KOPT-K1 (cell line): Measurements from ENCODE around the gene SNN.

Source experiments
- H3K27ac ChIP-seq: fragments of 200-600 bp; sonication (generic); 2 replicates; pipeline ENCODE4 v1.5.1; 2016; ENCODE audit warnings: antibody characterized with exemption, mild to moderate bottlenecking, low read depth, low read length; ENCODE audit not compliant: poor library complexity, severe bottlenecking
- H3K36me3 ChIP-seq: fragments of 200-600 bp; sonication (generic); 2 replicates; pipeline ENCODE4 v1.5.1; 2017; ENCODE audit warnings: antibody characterized with exemption, mild to moderate bottlenecking, low read length, moderate library complexity; ENCODE audit not compliant: insufficient read depth
- H3K9me3 ChIP-seq: fragments of 200-600 bp; sonication (generic); 2 replicates; pipeline ENCODE4 v1.5.1; 2017; ENCODE audit warnings: antibody characterized with exemption, low read length, mild to moderate bottlenecking; ENCODE audit not compliant: insufficient read depth, poor library complexity, severe bottlenecking

Gene SNN

DNA sequence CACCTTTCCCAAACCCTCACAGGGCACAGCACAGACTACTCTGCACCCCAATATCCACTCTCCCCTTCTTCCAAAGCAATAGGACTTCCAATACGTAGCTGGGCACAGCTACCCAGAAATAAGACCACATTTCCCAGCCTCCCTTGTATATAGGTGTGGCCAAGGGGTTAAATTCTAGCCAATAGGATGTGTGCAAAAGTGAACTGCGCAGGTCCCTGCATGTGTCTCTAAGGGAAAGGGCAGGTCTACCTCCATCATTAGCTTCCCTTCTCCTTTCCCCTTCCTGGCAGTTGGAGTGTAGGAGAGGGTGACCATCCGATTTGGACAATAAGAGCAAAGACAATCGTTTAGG lies 25.5 kb upstream of the SNN start:
- H3K9me3 ChIP-seq: no peaks in the 10 kb centered on the region
- H3K27ac ChIP-seq: no peak overlapping the region
- H3K36me3 ChIP-seq: no peaks in the 10 kb centered on the region

- no peaks in the 10 kb centered on the region for H3K9me3 ChIP-seq
- no peak overlapping the region for H3K27ac ChIP-seq
- no peaks in the 10 kb centered on the region for H3K36me3 ChIP-seq
Observed at GRCh38 chr16:11649276-11649675, 19.0 kb upstream of the SNN start.

GRCh38 chr16:11650641-11651591 lies 17.3 kb upstream of the SNN start:
- H3K27ac ChIP-seq: no peak overlapping the region
- H3K9me3 ChIP-seq: no peaks in the 10 kb centered on the region
- H3K36me3 ChIP-seq: no peaks in the 10 kb centered on the region

GRCh38 chr16:11651796-11652195 lies 16.5 kb upstream of the SNN start:
- Histone ChIP-seq H3K9me3 (no peaks in the 10 kb centered on the region), H3K36me3 (no peaks in the 10 kb centered on the region), H3K27ac (no peak overlapping the region)

DNA sequence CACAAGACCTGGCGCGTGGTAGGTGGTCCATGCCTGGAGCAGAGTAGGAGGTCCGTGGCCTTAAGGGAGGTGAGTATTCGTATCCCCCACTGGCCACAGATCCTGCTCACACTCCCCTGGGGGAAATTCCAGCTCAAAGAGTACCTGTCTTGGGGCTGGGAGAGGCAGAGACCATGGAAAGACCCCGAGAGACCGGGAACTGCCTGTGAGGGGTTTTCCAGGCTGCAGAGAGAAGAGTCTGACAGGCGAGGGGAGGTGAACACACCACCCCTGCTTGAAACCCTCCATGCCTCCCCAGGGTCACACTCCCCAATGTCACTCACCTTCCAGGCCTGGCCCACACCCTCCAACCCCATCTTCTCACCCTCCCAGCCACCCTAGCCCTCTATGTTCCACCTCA lies 12.6 kb upstream of the SNN start:
- H3K27ac ChIP-seq: no peak overlapping the region
- H3K36me3 ChIP-seq: no peaks in the 10 kb centered on the region
- H3K9me3 ChIP-seq: no peaks in the 10 kb centered on the region

DNA sequence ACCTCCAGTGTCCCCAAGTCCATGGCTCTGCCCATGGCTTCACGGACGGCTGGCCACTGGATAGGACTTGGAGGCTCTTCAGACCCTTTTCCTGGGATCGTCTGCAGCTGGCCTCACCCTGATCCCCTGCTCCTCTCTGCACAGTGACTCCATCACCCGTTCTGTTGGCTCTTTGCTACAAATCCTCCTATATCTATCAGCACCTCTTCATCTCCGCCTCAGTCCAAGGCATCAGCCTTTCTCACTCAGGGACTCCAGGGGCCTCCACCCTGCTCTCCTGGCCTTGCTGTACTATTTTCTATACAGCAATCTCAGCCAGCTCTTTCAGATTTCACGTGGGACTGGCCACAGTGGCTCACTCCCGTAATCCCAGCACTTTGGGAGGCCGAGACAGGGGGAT lies 10.7 kb upstream of the SNN start:
- H3K9me3 ChIP-seq: no peaks in the 10 kb centered on the region
- no peaks in the 10 kb centered on the region for H3K36me3 ChIP-seq
- H3K27ac ChIP-seq: no peak overlapping the region

GRCh38 chr16:11658896-11659708 lies 9.2 kb upstream of the SNN start:
- Histone ChIP-seq H3K36me3 (no peaks in the 10 kb centered on the region), H3K9me3 (no peaks in the 10 kb centered on the region), H3K27ac (no peak overlapping the region)

DNA sequence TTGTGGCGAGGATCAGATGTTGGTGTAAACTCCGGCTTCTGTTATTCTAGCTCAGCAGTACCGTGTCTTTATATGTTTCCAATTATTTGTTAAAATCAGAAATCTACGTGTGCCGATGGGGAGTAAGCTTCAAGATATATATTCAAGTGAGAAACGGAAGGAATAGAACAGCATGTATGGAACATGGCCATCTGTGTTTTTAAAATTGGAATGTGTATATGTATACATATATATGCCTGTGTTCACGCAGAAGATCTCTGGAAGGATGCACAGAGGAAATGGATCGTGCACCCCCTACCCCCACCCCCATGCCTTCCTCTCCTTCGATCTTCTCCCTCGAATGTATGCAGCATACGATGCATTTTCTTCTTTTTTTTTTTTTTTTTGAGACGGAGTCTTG lies 7.7 kb upstream of the SNN start:
- no peak overlapping the region for H3K27ac ChIP-seq

GRCh38 chr16:11662582-11662981 lies 5.7 kb upstream of the SNN start:
- Histone ChIP-seq H3K36me3 (no peaks in the 10 kb centered on the region), H3K27ac (no peak overlapping the region), H3K9me3 (no peaks in the 10 kb centered on the region)

More for the DNA sequence above, 7.7 kb upstream of the SNN start:
- no peaks in the 10 kb centered on the region for H3K36me3 ChIP-seq
- no peaks in the 10 kb centered on the region for H3K9me3 ChIP-seq

DNA sequence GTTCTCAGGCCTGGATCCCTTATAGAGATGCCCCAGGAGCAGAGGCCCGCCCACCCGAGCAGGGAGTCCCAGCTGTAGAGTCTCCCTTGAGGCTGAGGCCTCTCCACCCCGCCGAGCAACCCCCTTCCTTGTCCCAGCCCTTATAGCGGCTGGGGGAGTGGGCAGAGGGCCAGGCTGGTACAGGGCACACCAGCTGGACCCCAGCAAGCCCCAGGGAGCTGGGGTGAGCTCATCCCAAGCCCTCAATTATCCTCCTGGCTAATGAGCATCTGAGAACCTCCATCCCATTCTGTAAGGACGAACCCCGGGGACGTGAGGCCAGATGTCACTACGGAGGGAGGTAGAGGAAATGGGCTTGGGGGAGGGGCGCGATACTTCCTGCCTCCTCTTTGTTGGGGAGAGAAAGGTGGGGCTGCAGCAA lies 3.2 kb upstream of the SNN start:
- Histone ChIP-seq H3K36me3 (no peaks in the 10 kb centered on the region), H3K27ac (peak overlapping the region; percentile 82)

GRCh38 chr16:11666103-11667055 lies 1.9 kb upstream of the SNN start:
- no peaks in the 10 kb centered on the region for H3K9me3 ChIP-seq
- H3K36me3 ChIP-seq: no peaks in the 10 kb centered on the region
- peak overlapping the region; percentile 82 for H3K27ac ChIP-seq

More for the DNA sequence above, 3.2 kb upstream of the SNN start:
- no peaks in the 10 kb centered on the region for H3K9me3 ChIP-seq

- Histone ChIP-seq H3K36me3 (no peaks in the 10 kb centered on the region), H3K9me3 (no peaks in the 10 kb centered on the region), H3K27ac (peak overlapping the region; percentile 58)
Observed at GRCh38 chr16:11667221-11667823, 933 bp upstream of the SNN start.

DNA sequence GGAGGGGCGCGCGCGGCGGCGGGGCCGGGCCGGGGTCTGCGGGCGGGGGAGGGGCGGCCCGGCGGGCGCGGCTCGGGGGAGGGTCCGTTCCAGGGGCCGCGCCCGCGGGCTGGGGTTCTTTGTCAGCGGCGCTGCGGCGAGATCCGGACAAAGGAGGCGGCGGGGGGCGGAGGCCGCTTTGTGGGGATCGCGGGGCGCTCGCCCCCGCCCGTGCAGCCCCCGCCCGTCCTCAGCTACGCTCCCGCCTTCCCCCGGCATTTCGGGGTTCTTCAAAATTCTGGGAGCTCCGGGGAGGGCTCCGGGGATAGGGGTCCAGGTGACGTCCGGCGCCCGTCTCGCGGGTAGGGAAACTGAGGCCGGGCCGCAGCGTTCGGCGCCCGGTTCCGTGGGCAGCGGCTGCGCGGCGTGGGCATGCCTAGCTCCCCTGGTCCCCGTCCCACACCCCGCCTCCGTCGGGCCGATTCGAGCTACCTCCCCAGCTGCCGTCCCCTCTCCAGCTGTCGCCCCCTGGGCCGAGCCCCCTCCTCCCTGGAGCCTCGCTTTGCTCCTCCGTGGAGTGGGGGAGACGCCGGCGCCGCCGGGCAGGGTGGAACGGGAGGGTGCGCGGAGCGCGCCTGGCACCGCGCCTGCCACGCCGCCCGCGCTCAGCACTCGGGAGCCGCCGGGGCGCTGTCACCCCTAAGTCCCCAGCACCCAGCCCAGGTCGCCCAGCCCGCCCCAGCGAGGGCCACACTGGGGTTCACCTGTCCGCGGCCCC lies 546 bp downstream of the SNN start:
- Histone ChIP-seq H3K36me3 (no peaks in the 10 kb centered on the region), H3K9me3 (no peaks in the 10 kb centered on the region)

More for the DNA sequence above, 546 bp downstream of the SNN start:
- H3K27ac ChIP-seq: no peak overlapping the region
